GM19240 (cell line): ENCODE results near the gene REXO5.

Experiments
- DNase-seq: peaks from one replicate; pipeline ENCODE4 v3.0.0; 2011; ENCODE audit warnings: low spot score; ENCODE audit not compliant: insufficient read length

Gene REXO5

DNA sequence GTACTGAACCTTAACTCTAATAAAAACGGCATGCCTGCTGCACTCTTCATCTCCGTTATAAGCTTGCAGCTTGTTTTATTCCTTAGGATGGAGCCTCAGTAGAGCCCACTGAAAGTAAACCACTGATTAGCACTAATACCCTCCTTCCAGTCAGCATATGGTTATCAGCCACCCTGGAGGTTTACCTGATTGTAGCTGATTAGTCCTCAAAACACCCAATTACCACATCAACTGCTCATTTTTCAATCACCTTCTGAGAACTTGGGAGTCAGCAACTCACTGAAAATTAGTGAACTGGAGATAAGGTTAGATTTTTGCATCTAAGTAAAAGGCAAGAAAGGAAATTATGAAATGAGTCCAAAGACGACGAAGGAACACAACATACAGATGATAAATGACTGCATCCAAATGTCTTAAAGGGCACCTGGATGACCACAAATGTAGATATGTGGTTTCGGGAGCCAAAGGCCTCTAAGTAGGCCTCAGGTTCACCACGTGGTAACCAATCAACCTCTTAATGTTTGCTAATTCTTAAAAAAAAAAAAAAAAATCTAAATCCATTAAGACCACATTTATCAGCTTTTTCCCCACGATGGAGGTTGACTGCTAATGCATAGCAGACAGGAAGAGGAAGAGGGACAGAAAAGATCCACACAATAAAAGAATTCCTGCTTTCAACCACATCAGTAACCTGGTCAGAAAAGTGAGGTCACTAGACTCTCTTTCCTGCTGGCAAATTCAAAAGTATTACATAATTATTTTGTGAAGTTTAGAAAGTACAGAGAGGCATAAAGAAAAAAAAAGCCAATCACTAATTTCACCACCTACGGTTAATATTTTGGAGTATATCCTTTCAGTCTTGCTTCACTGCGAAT lies 65.9 kb downstream of the REXO5 start:
- DNase-seq = no peak

DNA sequence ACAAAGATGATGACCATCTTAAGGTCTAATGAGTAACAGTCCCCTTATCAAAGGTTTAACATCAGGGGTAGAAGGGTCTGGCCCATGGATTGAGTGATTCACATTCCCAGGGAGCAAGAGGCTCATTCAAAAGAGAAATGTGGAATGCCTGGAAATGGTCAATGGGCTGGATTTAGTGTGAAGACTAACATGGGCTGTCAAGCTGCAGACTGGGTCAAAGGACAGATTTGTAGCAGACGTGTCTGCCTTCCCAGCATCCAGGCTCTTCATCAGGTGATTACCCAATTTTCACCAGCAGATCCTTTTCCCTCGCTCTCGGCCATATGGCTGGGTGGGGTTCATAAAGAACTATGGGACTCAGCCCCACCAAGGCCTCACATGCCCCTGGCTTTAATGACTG lies 67.0 kb downstream of the REXO5 start:
- no peak for DNase-seq

DNA sequence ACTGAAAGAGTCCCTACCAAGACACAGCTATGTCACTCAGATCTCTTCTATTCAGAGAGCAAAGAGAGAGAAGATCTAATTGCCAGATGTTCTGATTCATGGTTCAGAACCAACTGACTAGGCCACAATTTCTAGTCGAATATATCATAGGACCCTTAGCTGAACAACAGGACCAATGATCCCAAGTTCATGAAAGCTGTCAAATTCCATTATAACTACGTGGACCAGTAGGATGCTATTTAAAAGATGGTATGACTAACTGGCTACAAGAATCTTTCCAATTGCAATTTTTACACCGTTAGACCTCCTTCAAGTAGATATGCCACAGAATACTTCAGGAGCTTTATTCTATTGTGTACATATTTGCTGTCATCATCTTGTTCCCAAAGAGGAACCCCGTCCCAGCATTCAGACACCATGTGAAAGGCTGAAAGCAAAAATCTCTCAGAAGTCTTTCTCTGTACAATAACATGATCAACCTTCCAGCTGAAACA lies 67.8 kb downstream of the REXO5 start:
- DNase-seq = no peak

DNA sequence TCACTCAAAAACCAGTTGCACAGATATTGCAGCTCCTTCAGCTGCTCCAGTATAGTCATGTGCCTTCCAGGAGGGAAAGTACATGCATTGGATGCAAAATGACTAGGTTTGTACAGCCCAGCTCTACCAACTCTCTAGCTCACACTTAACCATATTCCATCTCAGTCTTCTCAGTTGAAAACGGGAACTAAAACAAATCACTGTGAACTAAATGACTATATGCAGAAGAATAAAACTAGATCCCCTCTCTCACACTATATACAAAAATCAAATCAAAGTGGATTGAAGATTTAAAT lies 69.0 kb downstream of the REXO5 start:
- DNase-seq = no peak

DNA sequence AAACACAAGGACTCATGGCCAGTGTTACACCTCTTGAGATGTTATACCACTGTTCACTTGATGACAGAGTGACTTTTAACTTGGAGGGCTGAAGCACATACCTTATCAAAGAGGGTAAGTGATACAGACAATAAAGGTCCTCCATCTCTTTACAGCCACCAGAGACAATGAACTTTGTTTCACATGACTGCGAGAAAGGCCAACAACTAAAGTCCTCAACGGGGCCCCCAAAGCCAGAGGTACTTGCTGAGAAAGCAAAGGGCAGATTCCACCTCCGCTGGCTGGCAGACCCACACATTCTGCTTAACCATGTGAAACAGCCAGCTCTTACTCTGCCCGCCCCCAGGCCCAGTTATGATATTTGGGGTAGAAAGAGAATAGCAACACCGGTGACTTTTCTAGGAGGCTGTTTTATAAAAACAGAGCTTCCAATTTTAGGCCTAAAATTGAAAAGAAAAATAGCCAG lies 72.4 kb downstream of the REXO5 start:
- no peak for DNase-seq

DNA sequence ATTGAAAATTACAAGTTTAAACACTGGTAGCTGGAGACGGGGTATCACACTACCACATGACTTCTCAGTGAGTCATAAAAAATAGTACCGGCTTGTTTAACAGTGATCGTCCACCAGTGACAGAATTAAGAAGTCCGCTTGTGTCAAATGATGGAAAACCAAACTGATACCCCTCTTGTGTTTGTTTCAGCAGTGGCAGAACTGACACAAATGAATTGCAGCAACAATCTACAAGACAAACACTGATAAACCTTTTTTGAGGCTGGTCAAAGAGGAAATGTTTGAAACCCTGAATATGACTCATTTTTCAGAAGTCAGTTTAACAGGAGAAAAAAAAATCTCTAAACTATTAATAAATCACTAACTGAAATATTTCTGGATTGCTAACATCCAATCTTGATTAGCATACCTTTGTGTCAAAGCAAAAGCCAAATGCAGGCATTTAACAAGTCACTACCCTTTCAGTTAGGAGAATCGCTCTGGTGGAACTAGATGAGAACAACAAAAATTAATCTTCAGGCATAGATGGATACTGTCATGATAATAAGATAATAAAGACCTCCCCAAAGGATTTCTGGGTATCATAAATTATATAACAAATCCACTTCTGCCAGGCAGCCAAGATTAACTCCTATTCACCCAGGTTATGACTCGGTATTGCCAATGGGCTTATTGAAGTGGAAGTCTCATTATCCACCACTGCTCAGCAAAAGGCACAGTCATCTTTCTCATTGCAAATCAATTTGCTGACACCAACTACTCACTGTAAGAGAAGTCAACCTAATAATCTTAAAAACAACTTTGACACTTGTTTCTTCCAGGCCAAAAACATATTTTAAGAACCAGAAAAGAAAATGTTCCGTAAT lies 73.1 kb downstream of the REXO5 start:
- no peak for DNase-seq

DNA sequence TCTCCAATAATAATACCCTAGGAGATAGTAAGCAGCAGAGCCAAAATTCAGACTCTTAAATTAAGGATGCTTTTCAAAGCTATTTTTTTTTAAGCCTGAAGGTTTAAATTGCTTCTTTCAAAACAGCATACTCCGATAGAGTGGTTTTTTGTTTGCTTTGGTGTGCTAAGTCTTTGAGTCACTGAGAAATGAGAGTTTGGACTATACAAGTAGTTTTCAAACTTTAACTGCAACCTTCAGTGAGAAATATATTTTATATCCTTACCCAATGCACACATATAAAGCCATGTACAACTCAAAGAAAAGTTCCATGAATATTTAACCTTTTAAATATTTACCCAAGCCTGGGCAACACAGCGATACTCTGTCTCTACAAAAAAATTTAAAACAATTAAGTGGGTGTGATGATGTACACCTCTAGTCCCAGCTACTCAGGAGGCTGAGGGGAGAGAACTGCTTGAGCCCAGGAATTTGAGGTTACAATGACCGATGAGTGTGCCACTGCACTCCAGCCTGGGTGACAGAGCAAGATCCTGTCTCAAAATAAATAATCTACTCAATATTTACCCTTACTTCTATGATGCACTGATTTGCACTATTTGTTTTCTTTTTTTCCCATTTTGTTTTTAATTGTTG lies 74.7 kb downstream of the REXO5 start:
- no peak for DNase-seq

DNA sequence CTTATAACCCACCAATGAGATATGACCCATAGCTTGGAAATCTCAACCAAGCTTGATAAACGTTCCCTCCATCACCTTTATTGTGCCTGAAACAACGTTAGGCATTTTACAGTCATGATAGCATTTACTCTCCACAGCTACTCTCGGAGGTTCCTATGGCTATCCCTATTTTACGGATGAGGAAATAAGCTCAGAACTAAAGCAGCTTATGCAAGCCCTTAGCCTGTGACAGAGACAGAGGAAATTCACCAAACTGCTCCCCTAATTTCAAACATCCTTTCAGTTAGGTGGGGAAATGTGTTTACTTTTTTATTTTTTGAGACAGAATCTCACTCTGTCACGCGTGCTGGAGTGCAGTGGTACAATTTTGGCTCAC lies 75.2 kb downstream of the REXO5 start:
- no peak for DNase-seq

DNA sequence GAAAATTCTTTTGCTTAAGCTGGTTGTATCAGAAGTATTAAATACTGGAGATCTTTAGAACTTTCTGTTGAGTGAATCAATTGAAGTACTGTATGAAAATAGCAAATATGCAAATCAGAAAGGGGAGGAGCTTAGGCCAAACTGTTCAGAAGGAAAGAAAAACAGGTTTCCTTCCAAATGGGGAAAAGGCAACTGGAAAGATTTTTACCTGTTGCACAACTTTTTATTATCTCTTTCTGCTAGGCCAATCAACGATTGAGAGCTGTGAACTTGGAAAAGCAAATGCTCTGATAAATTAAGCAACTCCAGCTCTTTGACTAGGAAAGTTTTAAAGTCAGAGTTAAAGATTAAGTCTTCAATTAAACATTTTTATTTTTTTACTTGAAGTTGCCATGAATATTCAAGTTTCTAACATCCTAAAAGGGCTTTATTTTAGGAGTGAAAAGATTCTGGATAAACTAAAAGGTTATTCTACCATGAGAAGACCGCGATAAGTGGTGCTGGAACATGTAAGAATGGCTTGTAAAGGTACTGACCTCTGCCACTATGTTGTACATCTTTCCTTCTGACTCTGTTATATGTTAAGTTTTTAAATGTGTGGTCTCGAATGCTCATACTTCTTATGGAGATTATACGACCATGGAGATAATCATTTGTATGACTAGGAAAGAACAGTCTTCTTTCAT lies 77.4 kb downstream of the REXO5 start:
- DNase-seq = no peak

DNA sequence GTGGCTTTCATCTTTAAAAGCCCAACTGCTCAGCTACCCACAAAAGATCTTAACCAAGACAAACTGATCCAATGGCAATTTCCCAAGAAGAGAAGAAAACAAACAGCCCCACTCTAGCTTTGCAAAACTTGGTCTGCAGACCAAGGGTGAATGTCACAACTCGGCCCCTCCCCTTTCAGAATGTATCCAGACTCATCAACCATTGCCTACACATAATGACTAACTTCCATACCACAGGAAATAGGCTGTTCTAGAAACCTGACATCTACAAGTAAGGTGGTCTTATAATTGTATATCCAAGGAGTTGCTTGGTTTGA lies 77.9 kb downstream of the REXO5 start:
- no peak for DNase-seq

DNA sequence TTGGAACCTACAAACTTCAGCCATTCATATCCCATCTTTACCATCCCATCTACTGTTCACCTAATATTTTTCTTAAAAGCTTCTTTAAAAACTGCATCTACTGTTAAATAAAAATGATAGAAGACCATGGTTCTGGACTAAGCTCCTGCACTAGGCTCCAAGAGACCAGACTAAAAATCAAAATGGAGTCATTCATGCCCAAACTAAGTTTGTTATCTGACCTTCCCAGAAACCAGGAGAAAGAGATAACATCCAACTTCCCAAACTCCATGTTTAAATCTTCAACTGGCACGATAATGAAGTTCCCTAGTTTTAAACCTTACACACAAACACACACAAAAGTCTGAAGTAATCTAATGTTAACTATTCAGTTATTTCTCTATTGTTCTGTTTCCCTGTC lies 80.0 kb downstream of the REXO5 start:
- no peak for DNase-seq

DNA sequence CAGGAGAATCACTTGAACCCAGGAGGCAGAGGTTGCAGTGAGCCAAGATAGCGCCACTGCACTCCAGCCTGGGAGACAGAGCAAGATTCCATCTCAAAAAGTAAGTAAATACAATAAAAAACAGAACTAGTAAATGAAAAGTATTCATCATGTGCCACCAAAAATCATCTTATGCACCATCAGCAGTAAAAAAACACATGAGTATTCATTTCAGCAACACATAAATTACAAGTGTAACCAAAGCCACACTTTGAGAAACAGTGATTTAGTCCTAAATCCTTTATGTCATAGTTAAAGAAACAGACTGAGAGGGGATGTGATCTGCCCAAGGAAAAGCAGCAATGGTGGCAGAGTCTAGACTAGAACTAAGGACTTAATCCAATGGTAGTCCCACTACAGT lies 80.9 kb downstream of the REXO5 start:
- DNase-seq = no peak

DNA sequence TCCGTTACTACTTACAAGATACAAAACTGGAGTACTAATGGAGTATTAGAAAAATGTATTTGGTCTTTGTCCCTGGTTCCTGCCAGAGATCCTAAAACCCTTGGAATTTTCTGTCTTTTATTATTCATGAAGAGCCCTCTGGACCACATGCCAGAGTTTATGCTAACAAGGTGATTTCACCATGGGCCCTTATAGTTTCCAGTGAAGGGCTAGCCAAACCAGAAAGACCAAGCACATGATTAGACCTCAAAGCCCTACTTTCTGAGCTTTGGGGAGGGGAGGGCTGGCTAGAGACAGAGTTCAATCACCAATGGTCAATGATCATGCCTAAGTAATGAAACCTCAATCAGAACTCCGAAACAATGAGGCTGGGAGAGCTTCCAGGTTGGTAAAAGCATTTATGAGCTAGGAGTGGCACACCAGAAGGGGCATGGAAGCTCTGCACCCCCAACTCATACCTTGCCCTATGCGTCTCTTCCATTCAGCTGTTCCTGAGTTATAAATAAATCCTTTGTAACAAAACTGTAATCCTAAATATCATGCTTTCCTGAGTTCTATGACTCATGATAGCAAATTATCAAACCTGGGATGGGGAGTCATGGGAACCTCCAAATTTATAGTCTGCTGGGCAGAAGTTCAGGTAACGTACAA lies 83.4 kb downstream of the REXO5 start:
- DNase-seq = no peak

DNA sequence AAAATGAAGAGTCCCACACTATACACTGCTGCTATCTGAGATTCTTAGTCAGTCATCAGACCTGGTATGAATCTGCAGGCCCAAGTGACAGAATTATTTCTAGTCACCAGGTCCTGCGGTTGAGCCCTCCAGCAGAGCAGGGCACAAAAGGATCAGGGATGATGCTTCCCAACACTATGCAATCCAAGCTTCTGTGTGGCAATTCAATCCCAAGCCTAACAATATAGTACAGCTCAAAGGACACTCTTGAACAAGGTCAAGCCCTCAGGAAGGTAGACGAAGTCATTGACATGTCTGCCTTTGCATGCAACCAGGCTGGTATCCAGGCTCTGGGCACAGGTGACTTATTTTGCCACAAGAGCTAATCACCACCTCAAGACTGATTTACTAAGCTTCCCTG lies 88.1 kb downstream of the REXO5 start:
- DNase-seq = no peak

DNA sequence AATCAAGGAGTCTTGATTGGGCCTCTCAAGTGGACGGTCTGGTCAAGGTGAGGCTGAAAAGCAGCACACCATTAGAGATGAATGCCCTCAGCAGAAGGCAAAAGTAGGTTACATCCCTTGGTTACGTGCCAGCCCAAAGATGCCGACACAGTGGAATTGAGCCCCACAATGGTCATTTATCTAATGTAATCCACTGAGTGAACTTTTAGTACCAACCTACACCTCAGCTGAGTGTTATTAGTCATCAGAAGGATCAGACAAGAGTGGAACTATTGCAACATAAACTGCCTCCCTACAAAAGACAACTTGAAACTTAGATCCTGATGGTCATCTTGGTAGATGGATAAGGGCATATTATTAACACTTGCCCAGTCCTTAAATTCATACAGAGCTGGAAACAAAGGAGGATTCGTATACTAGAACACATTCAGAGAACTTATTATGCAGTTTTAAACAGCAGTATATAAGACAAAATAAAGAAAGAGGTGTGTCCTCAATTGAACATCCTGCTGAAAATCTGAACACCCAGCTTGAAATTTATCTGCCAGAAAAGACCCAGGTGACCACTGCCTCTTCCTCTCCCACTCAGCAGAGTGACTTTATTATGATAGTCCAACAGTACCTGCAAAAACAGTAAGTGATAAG lies 91.0 kb downstream of the REXO5 start:
- DNase-seq = no peak

DNA sequence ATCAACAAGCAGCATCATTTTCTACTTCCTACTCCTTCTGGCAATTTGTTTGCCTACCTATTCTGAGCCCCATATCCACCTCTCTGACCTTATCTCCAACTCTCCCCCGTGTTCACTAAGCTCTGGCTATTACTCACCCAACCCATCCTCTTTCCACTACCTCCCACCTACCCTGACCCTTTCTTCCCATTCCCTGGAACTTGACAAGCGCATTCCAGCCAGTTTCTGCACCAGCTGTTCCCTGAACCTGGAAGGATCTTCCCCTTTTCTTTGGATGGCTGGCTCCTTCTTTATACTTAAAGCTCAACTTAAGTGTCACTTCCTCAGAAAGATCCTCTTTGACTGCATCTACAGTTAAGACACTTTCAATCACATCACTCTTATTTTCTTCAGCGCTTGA lies 91.6 kb downstream of the REXO5 start:
- no peak for DNase-seq

DNA sequence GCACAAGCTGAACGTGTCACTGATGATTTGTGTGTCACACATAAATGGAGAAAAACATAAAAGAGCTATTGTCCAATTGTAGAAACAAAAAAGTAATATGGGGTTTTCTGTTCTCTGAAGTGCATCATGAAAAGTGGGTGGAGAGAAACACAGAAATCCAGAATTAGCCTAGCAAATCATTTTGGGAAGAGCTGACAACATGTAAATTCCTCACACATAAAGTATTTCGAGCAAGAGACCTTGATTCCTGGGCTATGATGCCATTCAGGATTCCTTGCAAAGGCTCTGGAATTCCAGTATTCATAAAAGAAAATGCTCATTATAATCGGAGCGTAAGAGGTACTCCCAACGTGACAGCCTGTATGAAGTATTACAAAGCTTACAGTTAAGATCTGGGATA lies 92.7 kb downstream of the REXO5 start:
- no peak for DNase-seq
